Transverse colon (tissue), 4 donors: ENCODE data around the gene DDX20.

Experiments
- EP300 ChIP-seq: sonication (generic); formaldehyde crosslinking; IDR thresholded peaks from one replicate; pipeline ENCODE4 v1.6.1; 2017; ENCODE audit warnings: antibody characterized with exemption, low read depth
- POLR2AphosphoS5 ChIP-seq, 3 donors: sonication (generic); formaldehyde crosslinking; IDR thresholded peaks; one replicate each; pipeline ENCODE4 v1.6.1; 2016; ENCODE audit warnings: antibody characterized with exemption in 3 of 3
- TF ChIP-seq, protein P1 (sequence below), 5 experiments: fragments of 200-600 bp in 3 of 5; fragments of 450-650 bp in 2 of 5; sonication (generic) in 3 of 5; IDR thresholded peaks; 1 replicate in 2 of 5; 2 replicates in 3 of 5; pipeline ENCODE4 v1.5.1; 2016 to 2017; ENCODE audit warnings: antibody characterized with exemption in 5 of 5, inconsistent platforms in 3 of 5, mild to moderate bottlenecking in 2 of 5, moderate library complexity in 1 of 5

DNA sequence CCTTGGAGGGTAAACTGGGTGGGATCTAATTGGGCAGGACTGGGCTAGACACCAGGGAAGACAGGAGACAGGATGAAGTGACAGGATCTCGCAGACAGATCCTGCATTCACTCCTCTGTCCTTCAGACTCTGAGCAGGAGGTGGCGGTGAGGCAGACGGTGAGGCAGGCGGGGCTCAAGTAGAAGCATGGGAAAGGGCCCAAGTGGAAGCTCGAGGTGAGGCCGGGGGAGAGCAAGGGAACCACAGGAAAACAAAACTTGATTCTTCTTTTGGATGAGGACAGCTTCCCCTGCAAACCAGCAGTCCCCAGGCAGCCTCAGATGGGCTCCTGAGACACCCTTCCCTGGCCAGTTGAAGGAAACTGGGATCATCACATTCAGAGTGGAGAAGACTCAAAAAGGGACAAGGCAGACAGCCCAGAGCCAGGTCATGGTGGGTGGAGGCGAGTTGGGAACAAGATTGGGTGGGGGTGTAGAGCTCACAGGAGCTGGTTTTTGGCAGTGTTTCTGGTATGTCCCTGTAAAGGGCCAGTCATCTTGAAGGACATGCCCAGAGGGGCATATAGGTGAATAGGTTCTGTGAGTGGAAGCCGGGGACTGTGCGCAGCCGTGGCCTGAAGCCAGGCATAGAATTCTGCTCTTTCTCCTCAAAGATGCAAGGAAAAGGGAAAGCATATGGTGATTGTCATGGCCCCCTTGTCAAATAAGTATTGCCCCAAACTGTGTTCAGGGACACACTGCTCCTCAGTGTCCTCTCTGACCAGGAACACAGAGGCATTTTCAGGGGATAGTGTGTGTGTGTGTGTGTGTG is 34.5 kb upstream of the DDX20 start:
- TF ChIP-seq, protein P1, sequence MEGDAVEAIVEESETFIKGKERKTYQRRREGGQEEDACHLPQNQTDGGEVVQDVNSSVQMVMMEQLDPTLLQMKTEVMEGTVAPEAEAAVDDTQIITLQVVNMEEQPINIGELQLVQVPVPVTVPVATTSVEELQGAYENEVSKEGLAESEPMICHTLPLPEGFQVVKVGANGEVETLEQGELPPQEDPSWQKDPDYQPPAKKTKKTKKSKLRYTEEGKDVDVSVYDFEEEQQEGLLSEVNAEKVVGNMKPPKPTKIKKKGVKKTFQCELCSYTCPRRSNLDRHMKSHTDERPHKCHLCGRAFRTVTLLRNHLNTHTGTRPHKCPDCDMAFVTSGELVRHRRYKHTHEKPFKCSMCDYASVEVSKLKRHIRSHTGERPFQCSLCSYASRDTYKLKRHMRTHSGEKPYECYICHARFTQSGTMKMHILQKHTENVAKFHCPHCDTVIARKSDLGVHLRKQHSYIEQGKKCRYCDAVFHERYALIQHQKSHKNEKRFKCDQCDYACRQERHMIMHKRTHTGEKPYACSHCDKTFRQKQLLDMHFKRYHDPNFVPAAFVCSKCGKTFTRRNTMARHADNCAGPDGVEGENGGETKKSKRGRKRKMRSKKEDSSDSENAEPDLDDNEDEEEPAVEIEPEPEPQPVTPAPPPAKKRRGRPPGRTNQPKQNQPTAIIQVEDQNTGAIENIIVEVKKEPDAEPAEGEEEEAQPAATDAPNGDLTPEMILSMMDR (IDR thresholded peaks at IDR 0.05) = no peak
- TF ChIP-seq POLR2AphosphoS5 (IDR thresholded peaks at IDR 0.05) = no peak
- no peak for TF ChIP-seq EP300
